Prostate gland (tissue), 2 donors: ENCODE data around the gene ZNF653. TPM values are rescaled to one million over a fixed set of nuclear protein-coding genes. Genes with fewer than 3 reads are reported as not detected.
"Not testable (repeated sequence)": the region's sequence is repeated elsewhere in the genome, so short reads cannot be mapped to it uniquely, and the experiment has no call there.

Source experiments
- DNase-seq: peaks from one replicate; pipeline ENCODE4 v3.0.0-alpha.2; 2019; ENCODE audit warnings: low spot score
- H3K27ac ChIP-seq, 2 donors: fragments of 200-600 bp; sonication (generic); 2 replicates each; pipeline ENCODE4 v1.5.1; 2017 to 2019
- H3K27me3 ChIP-seq: fragments of 200-600 bp; sonication (generic); replicated peaks from 2 replicates; pipeline ENCODE4 v1.5.1; 2019; ENCODE audit not compliant: insufficient read depth
- H3K36me3 ChIP-seq, 2 donors: fragments of 200-600 bp; sonication (generic); 1 replicate in 1 of 2; 2 replicates in 1 of 2; pipeline versions ENCODE4 v1.5.1 to v1.8.1; 2017 to 2019
- H3K4me1 ChIP-seq: fragments of 200-600 bp; sonication (generic); replicated peaks from 2 replicates; pipeline ENCODE4 v1.5.1; 2019
- H3K4me3 ChIP-seq, 2 donors: fragments of 200-600 bp; sonication (generic); 2 replicates each; pipeline ENCODE4 v1.5.1; 2017 to 2019
- H3K9me3 ChIP-seq: fragments of 200-600 bp; sonication (generic); 2 replicates; pipeline ENCODE4 v1.5.1; 2017
- CTCF ChIP-seq, 4 experiments: fragments of 200-600 bp in 2 of 4; fragments of 450-650 bp in 2 of 4; sonication (generic) in 2 of 4; IDR thresholded peaks; 1 replicate in 3 of 4; 2 replicates in 1 of 4; pipeline ENCODE4 v1.5.1; 2016 to 2019; ENCODE audit warnings: antibody characterized with exemption in 4 of 4, mild to moderate bottlenecking in 2 of 4, moderate library complexity in 2 of 4
- POLR2A ChIP-seq: fragments of 450-650 bp; IDR thresholded peaks from one replicate; pipeline ENCODE4 v1.6.1; 2016; ENCODE audit warnings: antibody characterized with exemption, mild to moderate bottlenecking
- POLR2AphosphoS5 ChIP-seq: sonication (generic); formaldehyde crosslinking; IDR thresholded peaks from one replicate; pipeline ENCODE4 v1.6.1; 2017; ENCODE audit warnings: antibody characterized with exemption
- WGBS: methylation state at CpG from one replicate; pipeline ENCODE4 v1.1.5; 2018; 5-methylcytosine and 5-hydroxymethylcytosine counted together
- intact Hi-C: fragments of 100-400 bp; cut with DNase I; formaldehyde crosslinking; loops from one replicate; pipeline ENCODE4 v1.14.2; 2022
- total RNA-seq, 2 donors: library from RNA; depleted of rRNA; stranded (reverse); fragments of >200 nt; gene quantifications; one replicate each; pipeline ENCODE4 v1.1.0, GENCODE V29; 2016

Gene ZNF653
- total RNA-seq, 2 donors from 2014 or later = 11.2 to 25.8 TPM

GRCh38 chr19:11465600-11465999 is 40.0 kb downstream of the ZNF653 start:
- WGBS = 38% methylated on average over 6 of the region's 8 CpGs
- no peak for DNase-seq
- intact Hi-C loops = no loop called here

GRCh38 chr19:11464333-11465265 is 41.0 kb downstream of the ZNF653 start:
- no peaks in the 10 kb centered on the region for H3K36me3 ChIP-seq
- intact Hi-C loops = no loop called here
- H3K4me1 ChIP-seq = no peaks in the 10 kb centered on the region
- no peaks in the 10 kb centered on the region for H3K27me3 ChIP-seq
- no peaks in the 10 kb centered on the region for H3K9me3 ChIP-seq
- no peak for DNase-seq
- H3K27ac ChIP-seq = no peak overlapping the region
- WGBS = 83% methylated on average over 11 of the region's 11 CpGs
- no peak overlapping the region for H3K4me3 ChIP-seq
- TF ChIP-seq POLR2A (no peak), CTCF (IDR thresholded peaks at IDR 0.05) (no peak), POLR2AphosphoS5 (no peak)

More at GRCh38 chr19:11465600-11465999, 40.0 kb downstream of the ZNF653 start:
- Histone ChIP-seq H3K4me3 (no peak overlapping the region), H3K4me1 (no peaks in the 10 kb centered on the region), H3K27me3 (no peaks in the 10 kb centered on the region), H3K9me3 (no peaks in the 10 kb centered on the region), H3K36me3 (no peaks in the 10 kb centered on the region), H3K27ac (no peak overlapping the region)
- TF ChIP-seq POLR2A (no peak), CTCF (IDR thresholded peaks at IDR 0.05) (no peak), POLR2AphosphoS5 (no peak)

- Histone ChIP-seq H3K4me3 (no peak overlapping the region), H3K27ac (no peak overlapping the region), H3K4me1 (no peaks in the 10 kb centered on the region), H3K9me3 (no peaks in the 10 kb centered on the region), H3K36me3 (no peaks in the 10 kb centered on the region), H3K27me3 (no peaks in the 10 kb centered on the region)
- no peak for DNase-seq
- whole genome bisulfite sequencing = 70% methylated on average over 12 of the region's 12 CpGs
- intact Hi-C loops = no loop called here
- TF ChIP-seq POLR2A (no peak), CTCF (IDR thresholded peaks at IDR 0.05) (no peak), POLR2AphosphoS5 (no peak)
Observed at GRCh38 chr19:11463391-11463790, 42.2 kb downstream of the ZNF653 start.

- TF ChIP-seq CTCF (IDR thresholded peaks at IDR 0.05) (no peak), POLR2A (no peak), POLR2AphosphoS5 (no peak)
Observed at GRCh38 chr19:11461453-11461852, 44.2 kb downstream of the ZNF653 start.

GRCh38 chr19:11460207-11460606 is 45.4 kb downstream of the ZNF653 start:
- H3K4me1 ChIP-seq = no peaks in the 10 kb centered on the region
- no peaks in the 10 kb centered on the region for H3K9me3 ChIP-seq
- TF ChIP-seq POLR2A (no peak), POLR2AphosphoS5 (no peak), CTCF (IDR thresholded peaks at IDR 0.05) (no peak)
- H3K27me3 ChIP-seq = no peaks in the 10 kb centered on the region
- H3K27ac ChIP-seq = no peak overlapping the region
- no peak overlapping the region for H3K4me3 ChIP-seq
- 62% methylated on average over 4 of the region's 4 CpGs for WGBS
- intact Hi-C loops = no loop called here
- DNase-seq = no peak
- no peaks in the 10 kb centered on the region for H3K36me3 ChIP-seq

More at GRCh38 chr19:11461453-11461852, 44.2 kb downstream of the ZNF653 start:
- DNase-seq = no peak
- Histone ChIP-seq H3K36me3 (no peaks in the 10 kb centered on the region), H3K4me1 (no peaks in the 10 kb centered on the region), H3K27ac (no peak overlapping the region), H3K4me3 (no peak overlapping the region), H3K27me3 (no peaks in the 10 kb centered on the region), H3K9me3 (no peaks in the 10 kb centered on the region)
- intact Hi-C loops = no loop called here
- WGBS = 86% methylated on average over 2 of the region's 2 CpGs

GRCh38 chr19:11458912-11459311 is 46.7 kb downstream of the ZNF653 start:
- H3K27ac ChIP-seq, H3K4me3 ChIP-seq, H3K36me3 ChIP-seq, H3K9me3 ChIP-seq, H3K4me1 ChIP-seq, DNase-seq, H3K27me3 ChIP-seq, intact Hi-C loops: not testable (repeated sequence)
- WGBS = 84% methylated on average over 11 of the region's 11 CpGs
